Stimulated activated CD4-positive, alpha-beta T cell treated with anti-CD3 and anti-CD28 coated beads, TNF-alpha, amount 100 ng/mL, for 1 hour (primary cell): ENCODE results near the gene NPTX2.

Experiments
- DNase-seq, 3 donors: peaks; one replicate each; pipeline ENCODE4 v3.0.0-alpha.2; 2020; ENCODE audit warnings: low read depth in 3 of 3, low spot score in 1 of 3

NPTX2 gene

GRCh38 chr7:98617960-98618418 lies 904 bp downstream of the NPTX2 start:
- no peak for DNase-seq

GRCh38 chr7:98618786-98619185 lies 1.7 kb downstream of the NPTX2 start:
- no peak for DNase-seq

GRCh38 chr7:98619450-98620321 lies 2.6 kb downstream of the NPTX2 start:
- no peak for DNase-seq

- DNase-seq = no peak
These were observed 4.7 kb downstream of the NPTX2 start for GRCh38 chr7:98621573-98622482.

- no peak for DNase-seq
These were observed 5.8 kb downstream of the NPTX2 start for GRCh38 chr7:98622926-98623325.

- DNase-seq = no peak
These were observed 7.8 kb downstream of the NPTX2 start for GRCh38 chr7:98624846-98625420.

- DNase-seq = no peak
These were observed 9.7 kb downstream of the NPTX2 start for GRCh38 chr7:98626460-98627412.

GRCh38 chr7:98627413-98627790 lies 10.3 kb downstream of the NPTX2 start:
- DNase-seq = no peak

- DNase-seq = no peak
These were observed 11.3 kb downstream of the NPTX2 start for GRCh38 chr7:98628418-98628817.

GRCh38 chr7:98629001-98629431 lies 11.9 kb downstream of the NPTX2 start:
- DNase-seq = no peak

GRCh38 chr7:98630149-98630548 lies 13.1 kb downstream of the NPTX2 start:
- DNase-seq = no peak

- no peak for DNase-seq
These were observed 13.7 kb downstream of the NPTX2 start for GRCh38 chr7:98630770-98631169.

GRCh38 chr7:98638853-98639252 lies 21.8 kb downstream of the NPTX2 start:
- no peak for DNase-seq

- DNase-seq = no peak
These were observed 23.3 kb downstream of the NPTX2 start for GRCh38 chr7:98640375-98640774.

GRCh38 chr7:98641646-98642500 lies 24.8 kb downstream of the NPTX2 start:
- no peak for DNase-seq

GRCh38 chr7:98643236-98643985 lies 26.3 kb downstream of the NPTX2 start:
- no peak for DNase-seq

- no peak for DNase-seq
These were observed 29.4 kb downstream of the NPTX2 start for GRCh38 chr7:98646465-98646864.

GRCh38 chr7:98647326-98647725 lies 30.2 kb downstream of the NPTX2 start:
- DNase-seq = no peak

GRCh38 chr7:98651760-98652159 lies 34.7 kb downstream of the NPTX2 start:
- DNase-seq = no peak
